Left hindlimb (tissue), 1 donor: ENCODE data around the gene LAMC3.

Source experiments
- DNase-seq: peaks from one replicate; pipeline ENCODE4 v3.0.0-alpha.2; 2018

LAMC3 gene

DNA sequence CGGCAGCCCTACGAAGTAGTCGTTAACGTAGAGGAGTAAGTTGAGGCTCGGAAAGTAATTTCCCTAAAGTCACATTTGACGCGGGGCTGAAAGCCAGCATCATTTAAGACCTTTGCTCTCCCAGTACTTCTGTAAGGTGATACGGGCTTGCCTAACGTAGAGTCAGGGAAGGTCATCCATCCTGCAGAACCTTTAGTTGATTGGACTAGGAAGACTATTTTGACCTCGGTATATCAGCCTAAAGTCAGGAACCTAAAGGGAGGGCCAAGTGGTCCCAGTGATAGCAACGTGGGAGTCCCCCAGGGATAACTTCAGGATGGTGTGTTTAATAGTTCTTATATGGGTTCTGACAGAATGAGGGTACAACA lies 117.1 kb downstream of the LAMC3 start:
- no peak for DNase-seq

DNA sequence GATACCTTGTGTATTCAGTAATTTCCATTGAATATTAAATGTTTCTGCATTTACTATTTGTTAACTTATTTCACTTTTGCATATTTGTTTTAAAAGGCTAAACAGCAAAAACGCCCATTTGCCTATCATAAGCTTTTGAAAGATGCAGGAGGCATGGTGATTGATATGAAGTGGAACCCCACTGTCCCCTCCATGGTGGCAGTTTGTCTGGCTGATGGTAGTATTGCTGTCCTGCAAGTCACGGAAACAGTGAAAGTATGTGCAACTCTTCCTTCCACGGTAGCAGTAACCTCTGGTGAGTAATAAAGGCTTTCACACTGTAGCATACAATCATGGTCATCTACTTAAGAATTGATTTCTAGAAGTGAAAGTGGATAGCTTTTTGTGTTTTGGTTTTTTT lies 120.2 kb downstream of the LAMC3 start:
- DNase-seq = no peak

DNA sequence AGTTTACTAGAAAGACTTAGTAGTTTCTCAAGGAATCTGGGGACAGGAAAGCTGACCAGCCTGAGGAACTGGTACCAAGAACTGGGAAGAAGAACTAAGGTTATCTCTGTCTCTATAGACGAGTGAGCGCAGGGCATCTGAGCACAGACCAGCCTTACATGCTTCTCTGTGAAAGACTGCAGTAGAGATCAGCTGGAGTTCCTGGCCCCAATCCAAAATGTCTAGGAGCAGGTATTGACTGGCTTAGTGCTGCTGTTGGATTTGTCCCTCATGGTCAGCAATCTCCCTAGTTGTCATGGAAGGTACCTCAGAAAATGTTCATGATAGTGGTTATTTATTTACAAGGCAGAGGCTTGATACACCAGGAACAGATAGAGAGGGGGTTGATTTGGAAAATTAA lies 129.7 kb downstream of the LAMC3 start:
- DNase-seq = no peak

DNA sequence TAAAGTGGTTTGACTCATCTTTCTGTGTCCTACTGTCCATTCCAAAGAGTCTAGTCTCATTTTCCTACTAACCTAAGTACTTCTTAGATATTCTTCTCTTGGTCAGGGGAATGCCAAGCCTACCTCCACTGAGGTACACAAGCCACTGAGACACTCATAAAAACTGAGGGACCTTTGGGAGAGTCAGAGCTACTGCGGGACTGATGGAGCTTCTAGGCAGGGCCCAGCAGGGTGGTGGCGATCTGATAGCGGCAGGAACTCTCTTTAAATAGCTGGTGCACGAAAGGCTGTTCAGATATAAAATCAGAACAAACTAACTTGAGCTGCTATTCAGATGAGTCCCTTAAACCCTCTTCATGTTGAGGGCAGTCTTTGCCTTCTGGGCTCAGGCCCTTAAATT lies 131.1 kb downstream of the LAMC3 start:
- no peak for DNase-seq

DNA sequence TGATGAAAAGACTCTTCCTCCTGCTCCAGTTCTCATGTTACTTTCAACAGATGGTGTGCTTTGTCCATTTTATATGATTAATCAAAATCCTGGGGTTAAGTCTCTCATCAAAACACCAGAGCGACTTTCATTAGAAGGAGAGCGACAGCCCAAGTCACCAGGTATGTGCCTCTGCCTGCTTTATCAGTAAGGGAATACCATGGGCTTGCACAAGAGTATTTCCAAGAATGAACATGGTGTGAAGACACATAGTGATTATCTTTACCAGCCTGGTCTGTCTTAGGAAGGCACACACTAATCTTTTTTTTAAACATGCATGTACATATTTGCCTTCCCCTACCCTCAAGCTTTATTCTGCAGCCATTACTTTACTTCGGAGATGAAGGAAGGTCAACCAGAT lies 131.6 kb downstream of the LAMC3 start:
- no peak for DNase-seq

DNA sequence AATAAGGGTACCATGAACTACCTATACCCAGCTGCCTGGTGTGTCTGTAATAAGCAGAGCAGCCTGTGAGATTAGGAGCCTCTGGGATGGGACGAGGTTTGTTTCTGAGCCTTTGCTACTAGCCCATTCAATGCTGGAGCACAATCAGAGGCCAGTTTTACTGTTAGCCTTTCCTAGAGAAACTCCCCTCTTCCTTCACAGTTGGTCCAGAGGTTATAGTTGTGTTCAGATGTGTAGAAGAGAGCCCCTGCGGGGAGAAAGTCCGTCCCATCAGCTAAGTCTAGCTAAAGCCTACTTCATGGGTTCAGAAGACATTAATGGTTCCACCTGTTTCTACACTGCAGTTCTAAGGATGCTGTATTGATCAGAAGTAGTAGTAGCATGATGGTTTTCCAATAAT lies 133.2 kb downstream of the LAMC3 start:
- no peak for DNase-seq
